DND-41 (cell line): Measurements from ENCODE around the gene PPP1R37.

Source experiments
- ATAC-seq: fragments of 200-7000 bp; cut with Tn5 transposase; 3 replicates; pipeline ENCODE4 v1.9.1; 2021; ENCODE audit warnings: low read depth; ENCODE audit not compliant: insufficient read depth
- DNase-seq: peaks from one replicate; pipeline ENCODE4 v3.0.0-alpha.2; 2020
- H2AFZ ChIP-seq: 2 replicates; pipeline ENCODE4 v1.6.0; 2012; ENCODE audit warnings: low read depth, low read length
- H3K27ac ChIP-seq: 2 replicates; pipeline ENCODE4 v1.5.1; 2012; ENCODE audit warnings: low read length, inconsistent platforms
- H3K27me3 ChIP-seq: fragments of 200-600 bp; sonication (generic); 2 replicates; pipeline ENCODE4 v1.6.0; 2012; ENCODE audit warnings: low read length, mild to moderate bottlenecking, inconsistent platforms; ENCODE audit not compliant: insufficient read depth, poor library complexity
- H3K36me3 ChIP-seq: 2 replicates; pipeline ENCODE4 v1.5.1; 2012; ENCODE audit warnings: low read length, inconsistent platforms; ENCODE audit not compliant: insufficient read depth
- H3K4me1 ChIP-seq: 2 replicates; pipeline ENCODE4 v1.5.1; 2012; ENCODE audit warnings: mild to moderate bottlenecking, low read length; ENCODE audit not compliant: insufficient read depth
- H3K4me2 ChIP-seq: 2 replicates; pipeline ENCODE4 v1.6.0; 2012; ENCODE audit warnings: mild to moderate bottlenecking, moderate library complexity, low read length, inconsistent platforms; ENCODE audit not compliant: insufficient read depth
- H3K4me3 ChIP-seq, 2 experiments: fragments of 200-600 bp in 1 of 2; shearing (Covaris generic) in 1 of 2; 2 replicates each; pipeline ENCODE4 v1.5.1; 2012 to 2016; ENCODE audit warnings: inconsistent platforms in 2 of 2, low read length in 2 of 2, mild to moderate bottlenecking in 2 of 2, low read depth in 1 of 2, moderate library complexity in 1 of 2
- H3K79me2 ChIP-seq: 2 replicates; pipeline ENCODE4 v1.6.0; 2012; ENCODE audit warnings: low read length, inconsistent platforms; ENCODE audit not compliant: insufficient read depth
- H3K9ac ChIP-seq: 2 replicates; pipeline ENCODE4 v1.6.0; 2012; ENCODE audit warnings: low read depth, mild to moderate bottlenecking, inconsistent platforms, low read length, moderate library complexity
- H3K9me3 ChIP-seq: 2 replicates; pipeline ENCODE4 v1.5.1; 2012; ENCODE audit warnings: low read length, moderate library complexity, mild to moderate bottlenecking, inconsistent platforms; ENCODE audit not compliant: insufficient read depth, severe bottlenecking
- H4K20me1 ChIP-seq: 2 replicates; pipeline ENCODE4 v1.6.0; 2012; ENCODE audit warnings: low read length; ENCODE audit not compliant: insufficient read depth
- CTCF ChIP-seq: IDR thresholded peaks from 2 replicates; pipeline ENCODE4 v1.5.1; 2012; ENCODE audit warnings: borderline replicate concordance, low read length, moderate library complexity, mild to moderate bottlenecking; ENCODE audit not compliant: poor library complexity, severe bottlenecking; ENCODE audit errors: extremely low read depth
- EZH2 ChIP-seq: IDR thresholded peaks from 3 replicates; pipeline ENCODE4 v1.6.1; 2012; ENCODE audit warnings: borderline replicate concordance, low read depth, mild to moderate bottlenecking, moderate library complexity, low read length, inconsistent platforms; ENCODE audit not compliant: severe bottlenecking

PPP1R37 gene

GRCh38 chr19:45158503-45159209, 65.7 kb downstream of the PPP1R37 start:
- no peak overlapping the region for H3K9ac ChIP-seq

GRCh38 chr19:45159210-45159970, 66.4 kb downstream of the PPP1R37 start:
- Histone ChIP-seq H3K4me2 (no peak overlapping the region), H3K4me3 (no peak overlapping the region), H3K4me1 (no peaks in the 10 kb centered on the region)

More at GRCh38 chr19:45158503-45159209, 65.7 kb downstream of the PPP1R37 start:
- TF ChIP-seq CTCF (no peak), EZH2 (no peak)
- H3K27me3 ChIP-seq: no peaks in the 10 kb centered on the region
- H3K27ac ChIP-seq: no peak overlapping the region
- H3K9me3 ChIP-seq: no peaks in the 10 kb centered on the region
- H3K4me2 ChIP-seq: no peak overlapping the region
- H3K79me2 ChIP-seq: no peaks in the 10 kb centered on the region
- peaks cover 3% of the 10 kb centered on the region for H4K20me1 ChIP-seq
- no peak for DNase-seq
- no peak overlapping the region for H3K4me3 ChIP-seq
- H3K36me3 ChIP-seq: no peaks in the 10 kb centered on the region
- no peak for ATAC-seq
- H3K4me1 ChIP-seq: no peaks in the 10 kb centered on the region
- no peak overlapping the region for H2AFZ ChIP-seq

DNA sequence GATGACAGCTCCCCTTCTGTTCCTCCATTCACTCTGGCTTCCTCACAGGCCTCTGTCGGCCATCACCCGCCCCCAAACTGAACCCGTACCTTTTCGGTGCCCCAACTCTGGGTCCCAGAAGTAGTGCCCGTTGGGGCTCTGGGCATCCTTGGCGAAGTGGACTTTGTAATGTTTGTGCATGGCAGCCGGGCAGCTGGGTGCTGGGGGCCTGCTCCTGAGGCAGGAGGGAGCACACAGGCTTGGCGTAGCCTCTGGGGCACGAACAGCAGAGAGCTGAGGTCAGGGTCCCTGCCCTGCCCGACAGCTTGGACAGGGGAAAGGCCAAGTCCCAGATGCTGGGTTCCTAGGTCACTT, 67.0 kb downstream of the PPP1R37 start:
- peaks cover 6% of the 10 kb centered on the region for H4K20me1 ChIP-seq
- no peak overlapping the region for H3K27ac ChIP-seq
- no peak overlapping the region for H2AFZ ChIP-seq
- TF ChIP-seq EZH2: no peak
- no peak for TF ChIP-seq CTCF
- H3K4me2 ChIP-seq: no peak overlapping the region
- H3K36me3 ChIP-seq: no peaks in the 10 kb centered on the region
- no peak overlapping the region for H3K9ac ChIP-seq
- no peaks in the 10 kb centered on the region for H3K27me3 ChIP-seq
- ATAC-seq (no peak), DNase-seq (no peak)
- H3K9me3 ChIP-seq: no peaks in the 10 kb centered on the region
- no peaks in the 10 kb centered on the region for H3K79me2 ChIP-seq
- H3K4me1 ChIP-seq: no peaks in the 10 kb centered on the region
- H3K4me3 ChIP-seq: no peak overlapping the region

More at GRCh38 chr19:45159210-45159970, 66.4 kb downstream of the PPP1R37 start:
- Histone ChIP-seq H2AFZ (no peak overlapping the region), H3K36me3 (no peaks in the 10 kb centered on the region), H3K9me3 (no peaks in the 10 kb centered on the region), H4K20me1 (peaks cover 6% of the 10 kb centered on the region), H3K27me3 (no peaks in the 10 kb centered on the region), H3K27ac (no peak overlapping the region), H3K9ac (no peak overlapping the region), H3K79me2 (no peaks in the 10 kb centered on the region)
- DNase-seq: no peak
- no peak for ATAC-seq
- TF ChIP-seq EZH2 (no peak), CTCF (no peak)
